ENCODE measurements around the gene ARHGEF19.

GRCh38 chr1:16213013-16213412, 561 bp upstream of the ARHGEF19 start:
- TF ChIP-seq ATF3 (IDR thresholded peaks at IDR 0.05) (no peak), ATF3 (CRISPR knock-in tag; conservative IDR thresholded peaks at IDR 0.05) (no peak), MYNN (IDR thresholded peaks at IDR 0.05) (no peak), MYNN (CRISPR knock-in tag; IDR thresholded peaks at IDR 0.05) (no peak), HCFC1 (IDR thresholded peaks at IDR 0.05; ENCODE audit: low read depth, low read length) (no peak), NFIC (IDR thresholded peaks at IDR 0.05) (no peak), CBX3 (IDR thresholded peaks at IDR 0.05; ENCODE audit: borderline replicate concordance in 1 of 2, low read length in 2 of 2) (no peak), ZNF224 (CRISPR knock-in tag; IDR thresholded peaks at IDR 0.05) (no peak), MAX (CRISPR knock-in tag; IDR thresholded peaks at IDR 0.05) (no peak), TEAD4 (IDR thresholded peaks at IDR 0.05; ENCODE audit: low read length) (no peak), TEAD4 (CRISPR knock-in tag; IDR thresholded peaks at IDR 0.05; ENCODE audit: borderline replicate concordance) (no peak), CTCF (IDR thresholded peaks at IDR 0.05 in 2 of 3, conservative IDR thresholded peaks at IDR 0.05 in 1 of 3; ENCODE audit: insufficient read depth in 2 of 3, low read depth in 1 of 3, low read length in 3 of 3) (no peak), SRSF9 (IDR thresholded peaks at IDR 0.05; ENCODE audit: borderline replicate concordance, low read depth, low read length) (no peak), POLR2A (conservative IDR thresholded peaks at IDR 0.05) (no peak), SIX5 (IDR thresholded peaks at IDR 0.05; ENCODE audit: borderline replicate concordance in 1 of 2, insufficient read depth in 1 of 2, low read depth in 1 of 2, low read length in 2 of 2) (no peak), ZFP36 (IDR thresholded peaks at IDR 0.05; ENCODE audit: low read depth, low read length, partially characterized antibody) (peak; percentile 96)

All from K562 (cell line).